Omental fat pad (tissue), 4 donors: ENCODE measurements around the gene KRTAP21-3. TPM values are rescaled to one million over a fixed set of nuclear protein-coding genes. Genes with fewer than 3 reads are reported as not detected.

Source experiments
- ATAC-seq: fragments of 150-250 bp; one replicate; pipeline ENCODE4 v1.9.1; 2016; ENCODE audit warnings: mild to moderate bottlenecking, moderate library complexity; ENCODE audit not compliant: low FRiP score
- DNase-seq: peaks from one replicate; pipeline ENCODE4 v3.0.0-alpha.2; 2019; ENCODE audit warnings: low spot score
- CTCF ChIP-seq, 3 donors: fragments of 450-650 bp; IDR thresholded peaks; one replicate each; pipeline ENCODE4 v1.5.1; 2016 to 2017; ENCODE audit warnings: antibody characterized with exemption in 3 of 3, mild to moderate bottlenecking in 3 of 3, moderate library complexity in 2 of 3
- total RNA-seq, 4 donors: library from RNA; depleted of rRNA; stranded (reverse); fragments of >200 nt; gene quantifications; one replicate each; pipeline ENCODE4 v1.1.0, GENCODE V29; 2016

Gene KRTAP21-3
- total RNA-seq, 4 donors from 2014 or later, result not detected

- no peak for ATAC-seq
- TF ChIP-seq CTCF (IDR thresholded peaks at IDR 0.05), result no peak
- DNase-seq, result no peak
These were observed 11.2 kb downstream of the KRTAP21-3 start for GRCh38 chr21:30707409-30707808.

- TF ChIP-seq CTCF (IDR thresholded peaks at IDR 0.05), result no peak
- DNase-seq (no peak), ATAC-seq (no peak)
These were observed 22.6 kb downstream of the KRTAP21-3 start for GRCh38 chr21:30695956-30696355.

GRCh38 chr21:30689822-30690221 is 28.8 kb downstream of the KRTAP21-3 start:
- DNase-seq, result no peak
- no peak for ATAC-seq

GRCh38 chr21:30684506-30684905 is 34.1 kb downstream of the KRTAP21-3 start:
- DNase-seq, result no peak
- no peak for ATAC-seq
- TF ChIP-seq CTCF (IDR thresholded peaks at IDR 0.05), result no peak

More at GRCh38 chr21:30689822-30690221, 28.8 kb downstream of the KRTAP21-3 start:
- TF ChIP-seq CTCF (IDR thresholded peaks at IDR 0.05), result no peak

- DNase-seq, result no peak
- TF ChIP-seq CTCF (IDR thresholded peaks at IDR 0.05), result no peak
- ATAC-seq, result no peak
These were observed 38.0 kb downstream of the KRTAP21-3 start for GRCh38 chr21:30680586-30680985.

- ATAC-seq (no peak), DNase-seq (no peak)
- TF ChIP-seq CTCF (IDR thresholded peaks at IDR 0.05), result no peak
These were observed 41.8 kb downstream of the KRTAP21-3 start for GRCh38 chr21:30676737-30677136.

GRCh38 chr21:30674312-30674711 is 44.3 kb downstream of the KRTAP21-3 start:
- TF ChIP-seq CTCF (IDR thresholded peaks at IDR 0.05), result no peak
- no peak for ATAC-seq
- DNase-seq, result no peak
